Sigmoid colon (tissue), 7 donors: ENCODE measurements around the gene LAPTM5. TPM values are rescaled to one million over a fixed set of nuclear protein-coding genes. Genes with fewer than 3 reads are reported as not detected.

ENCODE experiments used
- DNase-seq: peaks from one replicate; pipeline ENCODE4 v3.0.0-alpha.2; 2019
- H3K27ac ChIP-seq, 4 donors: fragments of 200-600 bp; sonication (generic); one replicate each; pipeline ENCODE4 v1.5.1; 2016 to 2019; ENCODE audit warnings: mild to moderate bottlenecking in 1 of 4
- H3K27me3 ChIP-seq, 3 donors: fragments of 200-600 bp; sonication (generic); one replicate each; pipeline ENCODE4 v1.5.1; 2019; ENCODE audit warnings: mild to moderate bottlenecking in 1 of 3
- H3K36me3 ChIP-seq, 4 donors: fragments of 200-600 bp; sonication (generic); one replicate each; pipeline ENCODE4 v1.5.1; 2016 to 2019
- H3K4me1 ChIP-seq, 4 donors: fragments of 200-600 bp; sonication (generic); one replicate each; pipeline ENCODE4 v1.5.1; 2017 to 2019
- H3K4me3 ChIP-seq, 4 donors: fragments of 200-600 bp; sonication (generic); one replicate each; pipeline ENCODE4 v1.5.1; 2017 to 2019; ENCODE audit warnings: mild to moderate bottlenecking in 2 of 4, moderate library complexity in 1 of 4
- H3K9me3 ChIP-seq, 4 donors: fragments of 200-600 bp in 3 of 4; sonication (generic) in 3 of 4; one replicate each; pipeline versions ENCODE4 v1.5.1 to v1.6.1; 2013 to 2019
- CTCF ChIP-seq, 4 experiments: fragments of 450-650 bp in 3 of 4; fragments of 200-600 bp in 1 of 4; IDR thresholded peaks; one replicate each; pipeline ENCODE4 v1.5.1; 2016 to 2019; ENCODE audit warnings: antibody characterized with exemption in 4 of 4, mild to moderate bottlenecking in 3 of 4, moderate library complexity in 2 of 4
- EP300 ChIP-seq, 4 donors: sonication (generic); formaldehyde crosslinking; IDR thresholded peaks; one replicate each; pipeline ENCODE4 v1.6.1; 2017; ENCODE audit warnings: antibody characterized with exemption in 4 of 4
- POLR2A ChIP-seq, 2 donors: fragments of 450-650 bp; IDR thresholded peaks; one replicate each; pipeline ENCODE4 v1.6.1; 2016; ENCODE audit warnings: antibody characterized with exemption in 2 of 2, mild to moderate bottlenecking in 2 of 2, moderate library complexity in 2 of 2
- POLR2AphosphoS5 ChIP-seq, 4 donors: sonication (generic); formaldehyde crosslinking; IDR thresholded peaks; one replicate each; pipeline ENCODE4 v1.6.1; 2017; ENCODE audit warnings: antibody characterized with exemption in 4 of 4
- WGBS, 2 donors: extraction: QIAGEN DNeasy Blood & Tissue Kit; methylation state at CpG; one replicate each; pipeline ENCODE4 v1.1.7; 2013; 5-methylcytosine and 5-hydroxymethylcytosine counted together
- intact Hi-C: fragments of 100-400 bp; cut with DNase I; formaldehyde crosslinking; loops from one replicate; pipeline ENCODE4 v1.15.1; 2023
- polyA plus RNA-seq, 3 donors: library from polyadenylated mRNA; stranded (reverse); fragments of 200-250 nt; gene quantifications; one replicate each; pipeline ENCODE4 v1.2.3, GENCODE V29; 2013
- total RNA-seq, 4 donors: library from RNA; depleted of rRNA; stranded (reverse); fragments of >200 nt; gene quantifications; one replicate each; pipeline ENCODE4 v1.1.0, GENCODE V29; 2016
- donor health status: healthy with polysubstance abuse.
- donor health status: Bipolar disorder and iron deficiency.
- donor health status: healthy.

The LAPTM5 gene
- total and polyA plus RNA-seq, 7 donors, result 30.2 to 219 (median 47.4) TPM

GRCh38 chr1:30726773-30727684, 30.5 kb downstream of the LAPTM5 start:
- intact Hi-C loops, result no loop called here
- Histone ChIP-seq H3K27ac (no peak overlapping the region), H3K27me3 (no peaks in the 10 kb centered on the region), H3K36me3 (peaks cover 0 to 4% (median 0%) of the 10 kb centered on the region in 4 donors), H3K9me3 (no peaks in the 10 kb centered on the region), H3K4me3 (no peak overlapping the region), H3K4me1 (no peaks in the 10 kb centered on the region)
- no peak for DNase-seq
- WGBS, 2 donors, result 89% methylated on average over 15 of the region's 15 CpGs
- no peak for TF ChIP-seq CTCF (IDR thresholded peaks at IDR 0.05)
- no peak for TF ChIP-seq POLR2A (IDR thresholded peaks at IDR 0.05)
- no peak for TF ChIP-seq POLR2AphosphoS5 (IDR thresholded peaks at IDR 0.05)
- TF ChIP-seq EP300 (IDR thresholded peaks at IDR 0.05), result no peak

GRCh38 chr1:30726236-30726635, 31.3 kb downstream of the LAPTM5 start:
- H3K9me3 ChIP-seq, result no peaks in the 10 kb centered on the region
- no peak overlapping the region for H3K27ac ChIP-seq
- intact Hi-C loops, result no loop called here
- TF ChIP-seq POLR2A (IDR thresholded peaks at IDR 0.05) (no peak), POLR2AphosphoS5 (IDR thresholded peaks at IDR 0.05) (no peak), CTCF (IDR thresholded peaks at IDR 0.05) (no peak), EP300 (IDR thresholded peaks at IDR 0.05) (no peak)
- no peak for DNase-seq
- WGBS, 2 donors, result 80 to 90% methylated on average over 7 of the region's 7 CpGs
- H3K4me3 ChIP-seq, result no peak overlapping the region
- H3K36me3 ChIP-seq, result peaks cover 0 to 4% (median 0%) of the 10 kb centered on the region in 4 donors
- H3K27me3 ChIP-seq, result no peaks in the 10 kb centered on the region
- no peaks in the 10 kb centered on the region for H3K4me1 ChIP-seq

GRCh38 chr1:30725450-30726095, 32.0 kb downstream of the LAPTM5 start:
- no peak overlapping the region for H3K4me3 ChIP-seq
- H3K27me3 ChIP-seq, result no peaks in the 10 kb centered on the region
- H3K9me3 ChIP-seq, result no peaks in the 10 kb centered on the region
- H3K36me3 ChIP-seq, result peaks cover 0 to 4% (median 0%) of the 10 kb centered on the region in 4 donors
- no peaks in the 10 kb centered on the region for H3K4me1 ChIP-seq
- WGBS, 2 donors, result 92 to 93% methylated on average over 17 of the region's 17 CpGs
- no peak overlapping the region for H3K27ac ChIP-seq
- intact Hi-C loops, result no loop called here
- no peak for TF ChIP-seq EP300 (IDR thresholded peaks at IDR 0.05)
- TF ChIP-seq POLR2A (IDR thresholded peaks at IDR 0.05), result no peak
- no peak for TF ChIP-seq CTCF (IDR thresholded peaks at IDR 0.05)
- no peak for TF ChIP-seq POLR2AphosphoS5 (IDR thresholded peaks at IDR 0.05)
- no peak for DNase-seq

GRCh38 chr1:30724655-30725421, 32.7 kb downstream of the LAPTM5 start:
- Histone ChIP-seq H3K4me3 (no peak overlapping the region), H3K4me1 (peaks cover 0 to under 1% (median 0%) of the 10 kb centered on the region in 4 donors), H3K9me3 (no peaks in the 10 kb centered on the region), H3K27ac (no peak overlapping the region), H3K27me3 (no peaks in the 10 kb centered on the region), H3K36me3 (peaks cover 0 to 4% (median 0%) of the 10 kb centered on the region in 4 donors)
- TF ChIP-seq CTCF (IDR thresholded peaks at IDR 0.05) (no peak), POLR2AphosphoS5 (IDR thresholded peaks at IDR 0.05) (no peak)
- DNase-seq, result no peak
- WGBS, 2 donors, result 85 to 92% methylated on average over 5 of the region's 5 CpGs
- intact Hi-C loops, result no loop called here
